Upper lobe of left lung (tissue), 6 donors: Measurements from ENCODE around the gene CBX2. TPM values are rescaled to one million over a fixed set of nuclear protein-coding genes. Genes with fewer than 3 reads are reported as not detected.

Source experiments
- ATAC-seq, 2 donors: fragments of 200-7000 bp; cut with Tn5 transposase; one replicate each; pipeline ENCODE4 v1.9.1; 2022; ENCODE audit warnings: mild to moderate bottlenecking in 2 of 2, moderate library complexity in 2 of 2; ENCODE audit not compliant: low FRiP score in 2 of 2
- DNase-seq, 2 donors: peaks; one replicate each; pipeline ENCODE4 v3.0.0-alpha.2; 2019 to 2020
- H3K27ac ChIP-seq, 4 donors: fragments of 200-600 bp; sonication (generic); one replicate each; pipeline ENCODE4 v1.5.1; 2016 to 2019
- H3K27me3 ChIP-seq, 4 donors: fragments of 200-600 bp; sonication (generic); one replicate each; pipeline ENCODE4 v1.5.1; 2017 to 2019
- H3K36me3 ChIP-seq, 4 donors: fragments of 200-600 bp; sonication (generic); one replicate each; pipeline ENCODE4 v1.5.1; 2016 to 2019
- H3K4me1 ChIP-seq, 4 donors: fragments of 200-600 bp; sonication (generic); one replicate each; pipeline ENCODE4 v1.5.1; 2018 to 2019
- H3K4me3 ChIP-seq, 4 donors: fragments of 200-600 bp; sonication (generic); one replicate each; pipeline ENCODE4 v1.5.1; 2017 to 2019; ENCODE audit warnings: mild to moderate bottlenecking in 2 of 4, moderate library complexity in 1 of 4
- H3K9me3 ChIP-seq, 4 donors: fragments of 200-600 bp; sonication (generic); one replicate each; pipeline ENCODE4 v1.5.1; 2018 to 2019
- CTCF ChIP-seq, 6 experiments: fragments of 450-650 bp in 4 of 6; fragments of 200-600 bp in 2 of 6; sonication (generic) in 2 of 6; IDR thresholded peaks; one replicate each; pipeline ENCODE4 v1.5.1; 2016 to 2019; ENCODE audit warnings: antibody characterized with exemption in 6 of 6
- EP300 ChIP-seq, 4 donors: sonication (generic); formaldehyde crosslinking; IDR thresholded peaks; one replicate each; pipeline ENCODE4 v1.5.1; 2017; ENCODE audit warnings: antibody characterized with exemption in 4 of 4, control low read depth in 2 of 4
- POLR2A ChIP-seq, 4 donors: fragments of 450-650 bp; IDR thresholded peaks; one replicate each; pipeline ENCODE4 v1.5.1; 2016 to 2017; ENCODE audit warnings: antibody characterized with exemption in 4 of 4, mild to moderate bottlenecking in 2 of 4
- POLR2AphosphoS5 ChIP-seq, 2 donors: sonication (generic); formaldehyde crosslinking; IDR thresholded peaks; one replicate each; pipeline ENCODE4 v1.5.1; 2017; ENCODE audit warnings: antibody characterized with exemption in 2 of 2
- WGBS, 2 donors: methylation state at CpG; one replicate each; pipeline ENCODE4 v1.1.5; 2017 to 2018; 5-methylcytosine and 5-hydroxymethylcytosine counted together
- total RNA-seq, 6 donors: library from RNA; depleted of rRNA in 4 of 6; stranded (reverse); fragments of >200 nt in 4 of 6; gene quantifications; one replicate each; pipeline versions ENCODE4 v1.1.0 to v1.2.1, GENCODE V29; 2016 to 2021
- donor health status: DM: no; HTN: no; CAD: no; lungs with moderate emphysema.
- donor health status: DM: no; HTN: yes; CAD: no; lungs with severe emphysema.

CBX2 gene
- total RNA-seq, 6 donors from 2014 or later: 0.89 to 4.7 (median 1.5) TPM

DNA sequence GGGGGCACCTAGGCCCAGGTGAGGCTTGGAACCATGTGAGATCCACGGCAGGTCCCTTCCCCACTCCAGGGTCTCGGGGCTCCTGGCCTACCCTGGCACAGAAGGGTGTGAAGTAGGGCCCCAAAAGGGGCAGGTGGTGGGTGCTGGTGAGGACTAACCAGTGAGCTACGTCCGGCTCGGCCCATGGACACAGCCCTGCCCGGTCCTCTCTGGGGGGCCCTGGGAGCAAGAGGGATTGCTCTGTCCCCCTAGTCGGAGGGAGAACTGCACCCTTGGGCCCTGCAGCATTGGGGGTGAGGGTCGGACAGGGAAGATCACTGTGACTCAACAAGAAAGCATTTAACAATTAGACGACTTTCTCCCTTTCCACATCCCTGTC is 44.3 kb upstream of the CBX2 start:
- H3K4me3 ChIP-seq: peak overlapping the region in 2 of 4 donors; percentile 36 to 39

GRCh38 chr17:79735096-79735495 is 42.9 kb upstream of the CBX2 start:
- Histone ChIP-seq H3K4me1 (peaks cover 0 to 8% (median 4%) of the 10 kb centered on the region in 4 donors), H3K4me3 (no peak overlapping the region), H3K27me3 (no peaks in the 10 kb centered on the region), H3K36me3 (no peaks in the 10 kb centered on the region), H3K27ac (no peak overlapping the region), H3K9me3 (no peaks in the 10 kb centered on the region)
- DNase-seq: peak in 1 of 2 donors; percentile 68
- no peak for ATAC-seq
- TF ChIP-seq POLR2AphosphoS5 (IDR thresholded peaks at IDR 0.05) (no peak), CTCF (IDR thresholded peaks at IDR 0.05) (no peak), EP300 (IDR thresholded peaks at IDR 0.05) (no peak), POLR2A (IDR thresholded peaks at IDR 0.05) (no peak)
- 95 to 96% methylated on average over 17 to 29 of the region's 32 CpGs for WGBS, 2 donors

More for the DNA sequence above, 44.3 kb upstream of the CBX2 start:
- no peaks in the 10 kb centered on the region for H3K27me3 ChIP-seq
- H3K36me3 ChIP-seq: no peaks in the 10 kb centered on the region
- WGBS, 2 donors: 90 to 92% methylated on average over 5 to 9 of the region's 9 CpGs
- TF ChIP-seq POLR2A (IDR thresholded peaks at IDR 0.05) (no peak), POLR2AphosphoS5 (IDR thresholded peaks at IDR 0.05) (no peak), CTCF (IDR thresholded peaks at IDR 0.05) (no peak), EP300 (IDR thresholded peaks at IDR 0.05) (no peak)
- peak overlapping the region in 2 of 4 donors; percentile 2 to 69 for H3K27ac ChIP-seq
- no peaks in the 10 kb centered on the region for H3K9me3 ChIP-seq
- H3K4me1 ChIP-seq: peaks cover 3 to 13% (median 4%) of the 10 kb centered on the region in 4 donors
- ATAC-seq (no peak), DNase-seq (peak in 1 of 2 donors; percentile 62)

GRCh38 chr17:79737046-79737921 is 40.7 kb upstream of the CBX2 start:
- DNase-seq (peak; percentile 31 to 82), ATAC-seq (peak in 1 of 2 donors; percentile 5)
- Histone ChIP-seq H3K27me3 (peaks cover 0 to 6% (median 3%) of the 10 kb centered on the region in 4 donors), H3K4me1 (peaks cover 7 to 18% (median 11%) of the 10 kb centered on the region in 4 donors), H3K36me3 (no peaks in the 10 kb centered on the region), H3K4me3 (no peak overlapping the region), H3K9me3 (no peaks in the 10 kb centered on the region), H3K27ac (no peak overlapping the region)
- TF ChIP-seq CTCF (IDR thresholded peaks at IDR 0.05): no peak
- no peak for TF ChIP-seq POLR2A (IDR thresholded peaks at IDR 0.05)
- TF ChIP-seq POLR2AphosphoS5 (IDR thresholded peaks at IDR 0.05): no peak
- no peak for TF ChIP-seq EP300 (IDR thresholded peaks at IDR 0.05)
- WGBS, 2 donors: 81 to 92% methylated on average over 14 to 30 of the region's 30 CpGs

DNA sequence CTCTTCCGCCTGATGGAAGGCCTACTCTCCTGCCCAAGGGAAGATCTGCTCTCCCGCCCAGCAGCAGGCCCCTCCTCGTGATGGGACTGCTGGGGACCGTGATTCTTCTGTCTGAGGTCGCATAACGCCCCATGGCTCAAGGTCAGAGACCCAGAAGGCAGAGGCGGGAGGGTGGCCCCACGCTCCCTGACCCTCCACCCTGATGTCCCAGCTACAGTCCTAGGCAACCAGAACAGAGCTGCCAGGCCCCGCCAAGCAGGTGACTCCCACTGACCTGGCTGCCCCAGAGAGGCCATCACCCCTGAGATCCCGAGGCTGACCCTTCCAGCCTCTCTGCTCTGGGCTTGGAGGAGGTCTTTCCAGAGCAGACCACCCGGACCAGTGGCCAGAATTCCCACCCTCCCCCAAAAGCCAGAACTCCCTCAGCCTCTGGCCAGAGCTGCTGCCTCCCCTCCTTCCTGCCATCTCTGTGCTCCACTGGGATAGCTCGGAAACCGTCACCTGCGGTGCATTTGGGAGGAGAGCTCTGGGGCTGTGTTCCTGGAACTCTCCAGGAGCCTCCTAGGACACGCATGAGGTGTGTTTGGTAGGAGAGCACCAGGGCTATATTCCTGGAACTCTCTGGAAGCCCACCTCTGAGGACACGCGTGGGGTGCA is 39.9 kb upstream of the CBX2 start:
- ATAC-seq (no peak), DNase-seq (peak in 1 of 2 donors; percentile 42)
- no peaks in the 10 kb centered on the region for H3K36me3 ChIP-seq
- H3K4me1 ChIP-seq: peaks cover 7 to 16% (median 8%) of the 10 kb centered on the region in 4 donors
- H3K9me3 ChIP-seq: no peaks in the 10 kb centered on the region
- TF ChIP-seq EP300 (IDR thresholded peaks at IDR 0.05): no peak
- no peak for TF ChIP-seq POLR2AphosphoS5 (IDR thresholded peaks at IDR 0.05)
- no peak for TF ChIP-seq CTCF (IDR thresholded peaks at IDR 0.05)
- no peak for TF ChIP-seq POLR2A (IDR thresholded peaks at IDR 0.05)
- no peak overlapping the region for H3K4me3 ChIP-seq
- peaks cover 0 to 6% (median 3%) of the 10 kb centered on the region in 4 donors for H3K27me3 ChIP-seq
- H3K27ac ChIP-seq: no peak overlapping the region
- WGBS, 2 donors: 87 to 93% methylated on average over 4 to 17 of the region's 17 CpGs
